PFSK-1 (cell line): ENCODE data around the gene FOCAD.

Source experiments
- FOXP2 ChIP-seq: optimal IDR thresholded peaks from 2 replicates; pipeline ENCODE3; 2011; ENCODE audit warnings: borderline replicate concordance, control low read depth, inconsistent platforms; ENCODE audit not compliant: insufficient read depth; ENCODE audit errors: extremely low read length, extremely low read depth
- POLR2AphosphoS5 ChIP-seq: IDR thresholded peaks from 2 replicates; pipeline ENCODE4 v1.6.1; 2012; ENCODE audit warnings: low read depth, mild to moderate bottlenecking, control low read depth, low read length, moderate library complexity
- SIN3A ChIP-seq: IDR thresholded peaks from 2 replicates; pipeline ENCODE4 v1.6.1; 2012; ENCODE audit warnings: mild to moderate bottlenecking, low read length, moderate library complexity, borderline replicate concordance; ENCODE audit not compliant: insufficient read depth
- TAF1 ChIP-seq: IDR thresholded peaks from 2 replicates; pipeline ENCODE4 v1.6.1; 2012; ENCODE audit warnings: low read length, control low read depth, borderline replicate concordance; ENCODE audit not compliant: insufficient read depth
- TF ChIP-seq, protein P1 (sequence below), 2 experiments: IDR thresholded peaks; 2 replicates each; pipeline versions ENCODE4 v1.6.1 to v1.8.0; 2011 to 2012; ENCODE audit warnings: low read depth in 2 of 2, low read length in 2 of 2, control low read depth in 1 of 2, inconsistent platforms in 1 of 2, mild to moderate bottlenecking in 1 of 2, moderate library complexity in 1 of 2; ENCODE audit not compliant: insufficient read depth in 1 of 2

DNA sequence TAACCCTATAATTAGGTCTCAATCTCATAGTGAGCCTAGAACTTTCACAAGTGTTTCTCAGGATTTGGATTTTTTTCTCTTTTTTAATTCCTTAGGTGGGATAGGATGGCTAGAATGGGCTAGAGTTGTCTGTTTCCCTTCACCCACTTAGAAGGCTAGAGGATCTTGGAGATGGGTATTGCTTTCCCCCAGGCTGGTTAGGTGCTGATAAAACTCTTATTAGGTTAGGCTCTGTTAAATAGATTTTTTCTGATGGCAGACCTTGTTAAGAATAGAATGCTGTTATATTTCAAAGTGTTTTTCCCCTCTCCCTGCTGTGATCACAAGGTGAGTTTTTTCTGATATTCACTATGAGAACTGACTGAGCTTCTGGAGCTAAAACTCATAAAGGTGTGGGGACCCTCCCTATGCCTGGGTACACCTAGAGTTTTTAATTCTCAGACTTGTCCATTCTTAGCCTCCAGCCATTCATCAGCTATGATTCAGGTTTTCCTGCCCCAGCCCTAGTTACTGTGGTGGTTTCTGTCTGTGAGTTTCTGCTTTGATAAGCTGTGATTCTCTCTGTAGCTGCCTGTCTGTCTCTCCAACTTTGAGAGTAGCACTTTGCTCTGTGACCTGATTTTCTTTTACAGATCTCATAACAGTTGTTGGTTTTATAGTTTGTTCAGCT, 215.0 kb downstream of the FOCAD start:
- no peak for TF ChIP-seq POLR2AphosphoS5
- TF ChIP-seq TAF1: no peak
- TF ChIP-seq SIN3A: no peak
- TF ChIP-seq, protein P1, sequence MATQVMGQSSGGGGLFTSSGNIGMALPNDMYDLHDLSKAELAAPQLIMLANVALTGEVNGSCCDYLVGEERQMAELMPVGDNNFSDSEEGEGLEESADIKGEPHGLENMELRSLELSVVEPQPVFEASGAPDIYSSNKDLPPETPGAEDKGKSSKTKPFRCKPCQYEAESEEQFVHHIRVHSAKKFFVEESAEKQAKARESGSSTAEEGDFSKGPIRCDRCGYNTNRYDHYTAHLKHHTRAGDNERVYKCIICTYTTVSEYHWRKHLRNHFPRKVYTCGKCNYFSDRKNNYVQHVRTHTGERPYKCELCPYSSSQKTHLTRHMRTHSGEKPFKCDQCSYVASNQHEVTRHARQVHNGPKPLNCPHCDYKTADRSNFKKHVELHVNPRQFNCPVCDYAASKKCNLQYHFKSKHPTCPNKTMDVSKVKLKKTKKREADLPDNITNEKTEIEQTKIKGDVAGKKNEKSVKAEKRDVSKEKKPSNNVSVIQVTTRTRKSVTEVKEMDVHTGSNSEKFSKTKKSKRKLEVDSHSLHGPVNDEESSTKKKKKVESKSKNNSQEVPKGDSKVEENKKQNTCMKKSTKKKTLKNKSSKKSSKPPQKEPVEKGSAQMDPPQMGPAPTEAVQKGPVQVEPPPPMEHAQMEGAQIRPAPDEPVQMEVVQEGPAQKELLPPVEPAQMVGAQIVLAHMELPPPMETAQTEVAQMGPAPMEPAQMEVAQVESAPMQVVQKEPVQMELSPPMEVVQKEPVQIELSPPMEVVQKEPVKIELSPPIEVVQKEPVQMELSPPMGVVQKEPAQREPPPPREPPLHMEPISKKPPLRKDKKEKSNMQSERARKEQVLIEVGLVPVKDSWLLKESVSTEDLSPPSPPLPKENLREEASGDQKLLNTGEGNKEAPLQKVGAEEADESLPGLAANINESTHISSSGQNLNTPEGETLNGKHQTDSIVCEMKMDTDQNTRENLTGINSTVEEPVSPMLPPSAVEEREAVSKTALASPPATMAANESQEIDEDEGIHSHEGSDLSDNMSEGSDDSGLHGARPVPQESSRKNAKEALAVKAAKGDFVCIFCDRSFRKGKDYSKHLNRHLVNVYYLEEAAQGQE (IDR thresholded peaks at IDR 0.05; ENCODE audit: insufficient read depth in 1 of 2, low read depth in 2 of 2, low read length in 2 of 2): no peak
- TF ChIP-seq FOXP2: no peak
